Tibial nerve (tissue), 4 donors: ENCODE data around the gene GALE.

Experiments
- CTCF ChIP-seq, 5 experiments: fragments of 200-600 bp in 3 of 5; fragments of 450-650 bp in 2 of 5; sonication (generic) in 3 of 5; IDR thresholded peaks; one replicate each; pipeline ENCODE4 v1.5.1; 2016 to 2019; ENCODE audit warnings: antibody characterized with exemption in 5 of 5, mild to moderate bottlenecking in 3 of 5, moderate library complexity in 2 of 5
- EP300 ChIP-seq, 2 donors: sonication (generic); formaldehyde crosslinking; IDR thresholded peaks; one replicate each; pipeline ENCODE4 v1.6.1; 2017; ENCODE audit warnings: antibody characterized with exemption in 2 of 2, mild to moderate bottlenecking in 1 of 2
- POLR2A ChIP-seq, 2 donors: fragments of 450-650 bp; IDR thresholded peaks; one replicate each; pipeline ENCODE4 v1.6.1; 2017; ENCODE audit warnings: antibody characterized with exemption in 2 of 2, mild to moderate bottlenecking in 2 of 2, moderate library complexity in 2 of 2

- TF ChIP-seq POLR2A (IDR thresholded peaks at IDR 0.05) (no peak), CTCF (IDR thresholded peaks at IDR 0.05) (no peak), EP300 (IDR thresholded peaks at IDR 0.05) (no peak)
Observed at GRCh38 chr1:23757812-23758211, 42.7 kb downstream of the GALE start.
